OCI-LY1 (cell line): ENCODE measurements around the gene ZNF576.

ENCODE experiments used
- EZH2 ChIP-seq: fragments of 200-600 bp; sonication (generic), shearing (Covaris generic); IDR thresholded peaks from 2 replicates; pipeline ENCODE4 v1.8.0; 2017; ENCODE audit warnings: borderline replicate concordance, mixed run types, mild to moderate bottlenecking, antibody characterized with exemption, low read length, moderate library complexity, mixed read lengths
- TF ChIP-seq, protein P1 (sequence below): fragments of 200-600 bp; sonication (generic), shearing (Covaris generic); IDR thresholded peaks from 2 replicates; pipeline ENCODE4 v1.5.1; 2017; ENCODE audit warnings: mild to moderate bottlenecking, antibody characterized with exemption, low read length, moderate library complexity, mixed read lengths

DNA sequence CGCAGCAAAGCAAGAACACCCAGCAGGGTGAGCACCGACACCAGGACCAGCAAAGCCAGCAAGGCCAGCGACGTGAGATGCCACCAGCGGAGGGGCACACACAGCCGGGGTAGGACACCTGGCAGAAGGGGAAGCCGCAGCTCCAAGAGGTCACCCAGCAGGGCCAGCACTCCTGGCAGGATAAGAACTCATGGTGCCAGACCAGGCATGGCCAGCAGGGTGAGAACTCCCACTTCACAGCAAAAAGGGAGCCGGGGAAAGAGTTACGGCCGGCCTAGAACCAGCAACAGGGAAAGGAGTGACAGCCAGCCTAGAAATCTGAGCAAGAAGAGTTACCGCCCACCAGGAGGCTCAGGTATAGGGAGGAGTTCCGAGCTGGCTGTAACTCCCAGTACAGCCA is 16.0 kb downstream of the ZNF576 start:
- TF ChIP-seq, protein P1, sequence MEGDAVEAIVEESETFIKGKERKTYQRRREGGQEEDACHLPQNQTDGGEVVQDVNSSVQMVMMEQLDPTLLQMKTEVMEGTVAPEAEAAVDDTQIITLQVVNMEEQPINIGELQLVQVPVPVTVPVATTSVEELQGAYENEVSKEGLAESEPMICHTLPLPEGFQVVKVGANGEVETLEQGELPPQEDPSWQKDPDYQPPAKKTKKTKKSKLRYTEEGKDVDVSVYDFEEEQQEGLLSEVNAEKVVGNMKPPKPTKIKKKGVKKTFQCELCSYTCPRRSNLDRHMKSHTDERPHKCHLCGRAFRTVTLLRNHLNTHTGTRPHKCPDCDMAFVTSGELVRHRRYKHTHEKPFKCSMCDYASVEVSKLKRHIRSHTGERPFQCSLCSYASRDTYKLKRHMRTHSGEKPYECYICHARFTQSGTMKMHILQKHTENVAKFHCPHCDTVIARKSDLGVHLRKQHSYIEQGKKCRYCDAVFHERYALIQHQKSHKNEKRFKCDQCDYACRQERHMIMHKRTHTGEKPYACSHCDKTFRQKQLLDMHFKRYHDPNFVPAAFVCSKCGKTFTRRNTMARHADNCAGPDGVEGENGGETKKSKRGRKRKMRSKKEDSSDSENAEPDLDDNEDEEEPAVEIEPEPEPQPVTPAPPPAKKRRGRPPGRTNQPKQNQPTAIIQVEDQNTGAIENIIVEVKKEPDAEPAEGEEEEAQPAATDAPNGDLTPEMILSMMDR: no peak
- no peak for TF ChIP-seq EZH2
